Measurements from ENCODE around the gene PTPRM. TPM values are rescaled to one million over a fixed set of nuclear protein-coding genes. Genes with fewer than 3 reads are reported as not detected.

Gene PTPRM
- total and polyA plus RNA-seq, 3 donors from 2014 or later: 76.4 to 101 (median 94.6) TPM

- H3K9me3 ChIP-seq: no peaks in the 10 kb centered on the region
- H3K4me3 ChIP-seq: no peak overlapping the region
- no peaks in the 10 kb centered on the region for H3K4me1 ChIP-seq
- no peaks in the 10 kb centered on the region for H3K36me3 ChIP-seq (ENCODE audit: low read depth, missing control alignments)
- intact Hi-C loops (cut with DNase I; ENCODE audit: low total_unique reads): no loop called here
- H3K27ac ChIP-seq: no peak overlapping the region
- H3K27me3 ChIP-seq: no peaks in the 10 kb centered on the region
- 82 to 95% methylated on average over 5 of the region's 5 CpGs for WGBS, 2 donors
- no peak for DNase-seq
- TF ChIP-seq CTCF (IDR thresholded peaks at IDR 0.05) (no peak), POLR2A (IDR thresholded peaks at IDR 0.05) (no peak)
Observed at GRCh38 chr18:8231316-8231715, 664.2 kb downstream of the PTPRM start.

- no peak overlapping the region for H3K27ac ChIP-seq
- H3K4me1 ChIP-seq: no peaks in the 10 kb centered on the region
- no peaks in the 10 kb centered on the region for H3K9me3 ChIP-seq
- TF ChIP-seq CTCF (IDR thresholded peaks at IDR 0.05) (no peak), POLR2A (IDR thresholded peaks at IDR 0.05) (no peak)
- intact Hi-C loops (cut with DNase I; ENCODE audit: low total_unique reads): no loop called here
- WGBS, 2 donors: 77 to 90% methylated on average over 4 of the region's 4 CpGs
- no peaks in the 10 kb centered on the region for H3K36me3 ChIP-seq (ENCODE audit: low read depth, missing control alignments)
- no peak overlapping the region for H3K4me3 ChIP-seq
- no peak for DNase-seq
- H3K27me3 ChIP-seq: no peaks in the 10 kb centered on the region
Observed at GRCh38 chr18:8232791-8233190, 665.7 kb downstream of the PTPRM start.

- no peaks in the 10 kb centered on the region for H3K36me3 ChIP-seq (ENCODE audit: low read depth, missing control alignments)
- H3K4me1 ChIP-seq: peaks cover 4% of the 10 kb centered on the region
- WGBS, 2 donors: 90 to 95% methylated on average over 3 of the region's 3 CpGs
- H3K27ac ChIP-seq: no peak overlapping the region
- H3K9me3 ChIP-seq: no peaks in the 10 kb centered on the region
- intact Hi-C loops (cut with DNase I; ENCODE audit: low total_unique reads): no loop called here
- DNase-seq: no peak
- H3K4me3 ChIP-seq: no peak overlapping the region
- no peak for TF ChIP-seq POLR2A (IDR thresholded peaks at IDR 0.05)
- TF ChIP-seq CTCF (IDR thresholded peaks at IDR 0.05): no peak
- H3K27me3 ChIP-seq: no peaks in the 10 kb centered on the region
Observed at GRCh38 chr18:8235894-8236293, 668.8 kb downstream of the PTPRM start.

- H3K27ac ChIP-seq: no peak overlapping the region
- H3K36me3 ChIP-seq (ENCODE audit: low read depth, missing control alignments): no peaks in the 10 kb centered on the region
- no peaks in the 10 kb centered on the region for H3K27me3 ChIP-seq
- intact Hi-C loops (cut with DNase I; ENCODE audit: low total_unique reads): no loop called here
- TF ChIP-seq CTCF (IDR thresholded peaks at IDR 0.05) (no peak), POLR2A (IDR thresholded peaks at IDR 0.05) (no peak)
- 93 to 94% methylated on average over 5 of the region's 5 CpGs for WGBS, 2 donors
- H3K4me3 ChIP-seq: no peak overlapping the region
- no peak for DNase-seq
- peaks cover 4% of the 10 kb centered on the region for H3K4me1 ChIP-seq
- no peaks in the 10 kb centered on the region for H3K9me3 ChIP-seq
Observed at GRCh38 chr18:8238507-8238906, 671.4 kb downstream of the PTPRM start.

GRCh38 chr18:8241731-8242130, 674.6 kb downstream of the PTPRM start:
- Histone ChIP-seq H3K9me3 (no peaks in the 10 kb centered on the region), H3K27me3 (no peaks in the 10 kb centered on the region), H3K36me3 (ENCODE audit: low read depth, missing control alignments) (no peaks in the 10 kb centered on the region), H3K27ac (no peak overlapping the region), H3K4me1 (peaks cover 4% of the 10 kb centered on the region), H3K4me3 (no peak overlapping the region)
- no peak for DNase-seq
- 33 to 74% methylated on average over 1 of the region's 1 CpG for WGBS, 2 donors
- intact Hi-C loops (cut with DNase I; ENCODE audit: low total_unique reads): no loop called here
- no peak for TF ChIP-seq POLR2A (IDR thresholded peaks at IDR 0.05)
- no peak for TF ChIP-seq CTCF (IDR thresholded peaks at IDR 0.05)
